Globus pallidus (tissue), 1 donor: ENCODE data around the gene CDKL1.
"Not testable (repeated sequence)": the region's sequence is repeated elsewhere in the genome, so short reads cannot be mapped to it uniquely, and the experiment has no call there.

Experiments used
- DNase-seq: peaks from one replicate; pipeline ENCODE4 v3.0.0-alpha.2; 2015; ENCODE audit warnings: low spot score

CDKL1 gene

DNA sequence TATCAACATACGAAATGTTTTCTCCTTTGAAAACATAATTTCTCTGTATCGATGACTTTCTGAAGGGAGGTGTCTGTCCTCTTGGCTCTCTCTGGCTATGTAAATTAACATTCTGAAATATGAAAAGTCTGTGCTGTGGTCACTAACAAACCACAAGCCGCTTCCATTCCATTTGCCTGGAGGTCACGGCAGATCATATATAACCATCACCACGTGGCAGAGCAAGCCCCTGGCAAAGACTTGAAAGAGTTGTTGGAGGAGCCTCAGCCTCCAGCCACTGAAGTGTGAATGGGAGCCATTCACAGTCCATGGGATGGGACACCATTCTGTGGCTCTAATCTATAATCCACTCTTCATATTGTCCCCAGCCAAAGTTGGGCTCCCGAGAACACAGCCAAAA is 39.6 kb downstream of the CDKL1 start:
- DNase-seq = no peak

DNA sequence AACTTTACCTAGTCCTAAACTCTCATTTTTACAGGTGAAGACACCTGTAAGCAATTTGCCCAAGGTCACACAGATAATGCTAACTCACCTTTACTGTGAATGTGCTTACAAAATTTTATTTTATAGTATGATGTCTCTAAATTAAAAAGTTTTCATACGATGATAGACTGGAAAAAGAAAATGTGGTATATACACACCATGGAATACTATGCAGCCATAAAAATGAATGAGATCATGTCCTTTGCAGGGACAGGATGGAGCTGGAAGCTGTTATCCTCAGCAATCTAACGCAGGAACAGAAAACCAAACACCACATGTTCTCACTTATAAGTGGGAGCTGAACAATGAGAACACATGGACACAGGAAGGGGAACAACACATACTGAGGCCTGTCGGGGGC is 40.4 kb downstream of the CDKL1 start:
- not testable (repeated sequence) for DNase-seq

DNA sequence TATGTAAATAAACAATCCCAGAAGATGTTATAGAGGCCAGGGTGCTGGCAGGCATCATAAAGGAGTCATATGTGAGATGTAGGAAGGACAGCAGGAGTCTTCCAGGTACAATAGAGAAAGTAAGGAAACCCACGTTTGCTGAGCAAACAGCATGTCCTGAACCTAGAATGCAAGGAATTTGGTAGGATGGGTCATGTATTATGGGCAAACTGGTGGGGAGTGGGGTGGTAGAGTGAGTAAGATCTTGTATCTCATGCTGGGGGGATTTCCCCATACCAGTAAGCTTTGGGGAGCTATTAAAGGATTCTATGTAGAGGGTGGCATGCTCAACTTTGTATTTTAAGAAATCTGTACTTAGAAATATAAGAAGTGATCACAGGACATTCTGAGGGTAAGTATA is 41.0 kb downstream of the CDKL1 start:
- no peak for DNase-seq

DNA sequence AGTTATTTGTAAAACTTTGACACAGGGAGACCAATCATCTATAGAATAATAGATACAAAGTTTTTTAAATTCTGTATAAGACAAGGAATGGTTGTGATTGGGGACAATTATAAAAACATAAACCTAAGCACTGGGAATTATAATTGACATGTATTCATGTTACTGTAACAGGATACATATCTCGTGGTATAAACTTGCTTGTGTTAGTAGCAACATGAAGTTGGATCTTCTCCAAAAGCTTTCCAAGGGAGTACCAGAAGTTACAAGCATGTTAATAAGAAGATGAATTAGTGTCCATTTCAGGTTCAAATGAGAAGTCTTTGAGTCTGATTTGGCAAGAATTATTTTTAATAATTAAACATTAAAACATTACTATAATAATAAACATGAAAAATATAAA is 42.2 kb downstream of the CDKL1 start:
- no peak for DNase-seq

DNA sequence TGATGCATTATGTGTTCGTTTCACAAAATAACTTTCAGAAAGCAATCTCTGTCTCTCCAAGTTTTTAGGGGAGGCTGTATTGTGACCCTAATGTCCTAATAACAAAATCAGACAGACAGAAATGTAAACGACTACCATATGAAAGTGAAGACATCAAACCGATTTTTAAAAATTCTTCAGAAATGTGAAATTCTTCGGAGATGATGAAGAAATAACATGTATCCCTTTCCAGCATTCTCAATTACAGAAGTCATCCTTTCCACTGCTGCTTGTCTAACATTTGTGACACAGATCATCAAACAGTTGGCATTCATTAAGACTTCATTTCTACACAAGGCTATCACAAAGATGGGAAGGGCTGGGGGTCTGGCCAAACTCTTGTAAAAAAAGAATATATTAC is 43.6 kb downstream of the CDKL1 start:
- DNase-seq = no peak

DNA sequence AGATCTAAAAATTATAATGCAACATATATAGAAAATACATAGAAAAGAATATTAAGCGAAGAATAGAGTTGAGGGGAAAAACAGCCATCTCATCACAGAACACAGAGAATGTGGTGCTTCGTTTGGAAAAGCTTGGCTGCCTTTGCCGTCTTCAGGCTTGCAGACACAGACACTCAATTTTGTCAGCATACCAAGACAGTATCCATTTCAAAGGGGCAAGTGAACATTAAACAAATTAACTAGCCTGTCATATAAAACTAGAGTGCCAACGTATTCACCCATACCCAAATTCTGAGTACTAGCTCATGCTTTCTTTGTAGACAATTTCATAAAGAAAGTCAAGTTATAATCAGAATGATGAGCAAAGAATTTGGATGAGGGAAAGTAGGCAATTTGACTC is 44.1 kb downstream of the CDKL1 start:
- DNase-seq = no peak

DNA sequence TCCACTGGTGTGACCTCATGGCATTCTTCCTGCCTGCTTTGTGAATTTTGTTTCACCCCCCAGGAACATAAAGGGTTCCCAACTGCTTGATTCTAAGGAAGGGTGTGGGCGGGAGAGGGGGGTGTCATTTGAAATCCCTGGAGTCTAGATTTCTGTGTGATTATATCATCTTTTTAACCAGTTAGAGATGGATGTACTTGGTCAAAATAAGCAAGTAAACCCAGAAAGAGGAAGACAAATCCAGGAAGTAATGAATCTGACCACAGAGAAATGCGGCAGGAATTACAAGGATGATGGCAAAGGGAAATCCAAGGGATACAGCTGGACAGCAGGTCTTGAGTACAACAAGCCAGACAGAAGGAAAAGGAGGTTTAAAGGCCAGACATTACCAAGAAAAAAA is 45.7 kb downstream of the CDKL1 start:
- DNase-seq = no peak

DNA sequence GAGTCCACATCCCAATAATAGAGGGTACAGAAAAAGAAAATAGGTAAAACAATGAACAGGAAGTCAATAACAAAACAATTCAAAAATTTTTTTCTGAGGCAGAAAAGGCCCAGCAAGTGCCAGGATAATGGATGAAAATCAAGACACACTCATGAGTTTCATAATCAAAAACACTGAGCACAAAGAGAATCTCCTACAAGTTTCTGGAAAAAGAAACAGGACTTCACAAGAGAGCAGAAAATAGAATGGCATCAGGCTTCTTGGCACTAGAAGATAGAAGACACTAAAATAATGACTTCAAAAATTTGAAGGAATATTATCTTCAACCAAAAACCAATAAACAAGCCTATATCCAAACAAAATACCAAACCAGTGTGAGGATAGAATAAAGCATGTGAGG is 47.7 kb downstream of the CDKL1 start:
- DNase-seq = no peak

DNA sequence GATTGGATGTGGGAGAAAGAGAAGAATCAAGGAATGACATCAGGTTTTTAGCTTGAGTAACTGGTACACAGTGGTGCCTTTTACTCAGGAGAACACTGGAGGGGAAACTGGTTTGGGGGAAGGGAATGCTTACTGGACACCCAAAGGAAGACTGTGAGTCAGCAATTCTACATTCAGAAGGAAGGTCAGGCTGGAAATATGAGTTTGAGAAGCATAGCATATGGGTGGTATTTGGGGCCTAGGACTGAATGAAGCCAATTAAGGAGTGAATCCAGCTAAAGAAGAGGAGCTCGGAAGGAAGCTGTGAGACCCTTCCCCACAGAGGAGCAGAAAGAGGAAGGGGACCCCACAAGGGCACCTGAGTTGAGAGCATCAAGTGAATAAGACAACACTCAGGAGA is 49.2 kb downstream of the CDKL1 start:
- DNase-seq = no peak

DNA sequence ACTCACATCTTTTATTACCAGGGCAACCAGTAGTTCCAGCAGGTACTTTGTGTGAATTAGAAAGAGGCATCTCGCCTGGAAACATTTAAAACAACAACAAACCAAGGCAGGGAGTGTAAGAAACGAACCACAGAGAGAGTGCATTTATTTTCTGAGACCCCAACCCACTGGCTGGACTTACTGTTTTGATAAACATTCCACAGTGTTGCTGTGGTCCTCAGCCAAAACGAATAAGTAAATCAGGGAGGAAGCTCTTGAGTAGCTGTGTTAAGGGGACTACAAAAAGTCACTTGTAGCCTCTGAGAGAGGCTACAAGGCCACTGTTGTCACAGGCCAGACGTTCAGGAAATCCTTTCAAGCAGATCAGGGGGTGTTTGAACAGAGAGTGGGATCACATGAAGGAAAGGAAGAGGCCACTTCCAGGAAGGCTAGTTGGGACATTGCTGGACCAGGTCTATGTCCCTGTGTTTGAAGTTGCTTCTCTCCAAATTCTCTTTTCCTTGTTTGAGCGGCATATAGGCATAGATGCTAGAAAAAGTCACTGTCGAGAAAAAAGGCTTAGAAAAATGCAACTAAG is 50.7 kb downstream of the CDKL1 start:
- DNase-seq = no peak

DNA sequence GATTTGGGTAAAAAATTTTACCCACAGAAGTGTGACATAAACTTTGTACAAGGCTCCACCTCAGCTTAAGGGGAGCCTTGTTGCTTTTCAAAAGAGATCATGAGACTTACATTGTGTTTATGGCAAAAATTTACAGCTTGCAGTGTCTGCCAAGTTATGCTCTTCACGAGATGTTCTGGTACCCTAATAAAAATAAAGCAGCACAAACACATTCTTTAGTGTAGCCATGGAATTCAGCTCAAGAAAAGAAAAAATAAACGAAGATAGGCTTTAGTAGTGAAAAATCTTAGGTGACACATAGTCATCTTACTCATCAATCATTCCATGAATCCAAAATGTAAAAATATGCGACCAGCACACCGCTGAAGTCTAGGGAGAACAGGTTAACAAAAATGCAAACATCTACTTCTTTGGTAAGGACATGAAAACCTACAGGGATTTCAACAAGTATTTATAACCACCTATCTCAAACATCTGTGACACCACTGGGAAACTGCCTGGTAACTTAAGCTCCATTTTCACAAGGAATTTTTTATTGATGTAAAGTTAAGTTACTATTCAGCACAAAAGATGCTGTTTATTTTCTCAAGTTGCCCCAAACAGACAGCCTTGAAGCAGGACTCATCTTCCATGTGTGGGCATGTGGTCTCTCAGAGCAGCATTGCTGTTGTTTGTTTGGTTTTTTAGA is 51.7 kb downstream of the CDKL1 start:
- no peak for DNase-seq

DNA sequence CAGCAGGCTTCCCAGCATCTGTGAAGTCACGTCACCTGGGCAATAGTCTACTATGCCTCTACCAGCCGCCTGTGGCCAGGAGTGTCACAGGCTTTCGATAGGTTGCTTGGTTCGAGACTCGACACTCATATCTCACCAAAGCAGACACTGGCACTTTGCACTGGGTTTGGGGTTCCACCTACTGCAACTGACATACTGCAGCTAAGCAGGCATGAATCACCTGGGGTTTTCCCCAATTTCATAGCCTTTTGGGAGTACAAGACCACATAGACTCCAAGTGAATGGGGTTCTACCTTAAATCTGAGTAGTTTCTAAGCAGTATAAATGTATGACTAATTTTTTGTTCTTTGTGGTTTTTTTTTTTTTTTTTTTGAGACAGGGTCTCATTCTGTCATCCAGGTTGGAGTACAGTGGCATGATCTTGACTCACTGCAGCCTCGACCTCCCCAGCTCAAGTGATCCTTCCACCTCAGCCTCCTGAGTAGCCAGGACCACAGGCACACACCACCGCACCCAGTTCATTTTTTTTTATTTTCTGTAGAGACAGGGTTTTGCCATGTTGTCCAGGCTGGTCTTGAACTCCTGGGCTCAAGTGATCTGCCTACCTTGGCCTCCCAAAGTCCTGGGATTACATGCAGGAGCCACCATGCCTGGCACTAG is 52.4 kb downstream of the CDKL1 start:
- no peak for DNase-seq

DNA sequence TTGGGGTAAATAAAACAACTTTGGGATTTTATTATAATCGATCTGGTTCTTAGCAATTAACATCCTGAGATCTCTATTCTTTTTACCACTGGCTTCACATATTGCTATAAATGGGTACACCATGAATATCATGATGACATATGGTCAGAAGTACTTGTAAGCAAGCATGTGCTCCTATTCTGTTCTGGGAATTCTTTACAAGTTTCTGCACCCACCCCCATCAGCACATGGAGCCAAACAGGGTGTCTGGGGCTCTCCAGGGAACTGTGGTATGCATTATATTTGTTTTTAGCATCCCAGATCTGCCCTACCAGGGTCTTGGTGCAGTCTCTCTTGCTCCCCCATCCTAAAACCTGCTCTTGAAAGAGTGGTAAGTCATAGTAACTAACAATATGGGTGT is 53.2 kb downstream of the CDKL1 start:
- DNase-seq = no peak

DNA sequence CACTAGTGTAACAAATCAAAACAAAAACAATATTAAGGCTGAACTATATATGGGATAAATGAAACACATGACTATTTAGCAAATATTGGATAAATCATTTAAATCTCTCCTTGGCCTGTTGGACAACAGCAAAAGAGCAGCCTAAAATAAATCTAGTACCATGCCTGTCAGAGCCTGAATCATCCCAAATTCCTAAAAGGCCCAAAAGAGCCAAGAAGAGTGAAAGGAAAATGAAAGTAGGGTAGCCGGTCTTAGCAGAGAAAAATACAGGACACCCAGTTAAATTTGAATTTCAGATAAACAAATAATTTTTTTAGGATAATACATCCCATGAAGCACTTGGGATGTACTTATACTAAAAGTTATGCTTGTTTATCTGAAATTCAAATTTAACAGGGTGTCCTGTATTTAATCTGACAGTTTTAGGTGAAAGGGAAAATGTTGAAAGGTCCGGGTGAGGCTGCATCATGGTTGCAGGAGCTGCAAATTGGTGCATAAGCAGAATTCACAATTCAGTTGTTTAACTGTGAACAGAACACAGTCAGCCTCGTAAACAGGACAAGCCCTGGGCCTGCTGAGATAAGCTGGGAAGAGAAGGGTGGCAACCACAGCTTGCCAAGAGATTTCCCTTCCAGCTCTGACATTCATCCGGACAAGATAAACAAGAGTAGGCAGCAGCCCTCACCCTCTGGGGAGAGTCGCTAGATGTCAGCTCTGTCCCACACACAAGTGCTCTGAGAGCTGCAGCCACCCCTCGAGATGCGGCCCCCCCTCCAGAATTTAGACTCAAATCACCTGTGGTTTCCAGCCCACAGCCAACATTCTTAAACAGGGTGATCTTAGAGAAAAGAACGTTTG is 54.2 kb downstream of the CDKL1 start:
- peak; percentile 91 for DNase-seq

DNA sequence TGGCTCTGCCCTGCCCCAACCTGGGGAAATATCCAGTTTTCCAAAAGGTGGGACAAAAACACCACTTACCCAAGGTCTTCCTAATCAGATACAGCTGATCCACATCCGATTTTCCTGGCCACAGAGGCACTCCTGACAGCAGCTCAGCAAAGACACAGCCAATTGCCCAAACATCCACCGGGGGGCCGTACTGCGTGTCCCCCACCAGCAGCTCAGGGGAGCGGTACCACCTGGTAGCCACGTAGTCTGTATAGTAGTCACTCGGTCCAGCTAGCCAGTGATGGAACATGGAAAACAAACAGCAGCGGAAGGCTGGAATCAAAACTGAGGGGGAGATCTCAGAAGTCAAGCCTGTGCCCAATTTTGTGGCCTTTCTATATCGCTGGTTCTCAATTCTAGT is 55.7 kb downstream of the CDKL1 start:
- DNase-seq = no peak

DNA sequence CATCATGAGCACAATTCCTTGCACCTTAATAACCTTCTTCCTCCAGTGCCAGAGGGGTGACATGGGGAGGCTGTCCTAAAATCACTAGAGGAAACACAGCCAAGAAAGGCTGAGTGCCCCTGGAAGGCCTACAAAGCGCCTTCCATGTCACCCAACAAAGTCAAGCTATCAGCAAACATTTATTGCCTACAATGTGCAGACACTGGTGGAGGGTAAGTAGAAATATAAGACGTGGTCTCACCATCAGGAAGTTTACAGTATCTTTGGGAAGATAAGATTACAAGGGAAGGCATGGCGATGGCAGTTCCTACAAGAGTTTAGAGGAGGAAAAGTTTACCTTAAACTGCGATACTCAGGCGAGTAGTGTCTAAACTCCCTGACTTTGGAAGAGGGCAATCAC is 56.6 kb downstream of the CDKL1 start:
- no peak for DNase-seq

DNA sequence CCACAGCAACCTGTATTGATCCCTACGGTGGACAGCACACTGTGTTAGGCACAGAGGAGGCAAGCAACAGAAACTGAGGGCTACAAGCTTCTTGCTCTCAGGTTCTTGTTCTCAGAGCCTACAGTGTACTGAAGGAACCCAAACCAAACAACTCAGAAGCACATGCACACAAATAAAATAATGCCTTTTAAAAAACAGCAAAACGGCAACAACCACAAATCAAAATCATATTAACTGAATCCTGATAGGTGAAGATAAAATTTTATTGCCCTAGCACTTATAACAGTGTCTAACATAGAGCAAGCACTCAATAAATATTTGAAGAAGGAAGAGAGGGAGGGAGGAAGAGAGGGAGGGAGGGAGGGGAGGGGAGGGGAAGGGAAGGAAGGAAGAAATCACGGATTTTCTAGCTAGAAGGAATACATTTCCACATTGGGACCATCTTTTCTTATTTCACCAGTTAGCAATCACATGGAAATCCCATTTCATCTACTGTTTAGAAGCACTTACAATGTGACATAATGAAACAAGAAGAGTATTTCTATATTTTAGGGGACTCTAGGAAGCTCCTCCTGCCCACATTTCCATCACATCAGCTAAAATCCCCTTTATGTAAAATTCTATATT is 57.4 kb downstream of the CDKL1 start:
- no peak for DNase-seq

DNA sequence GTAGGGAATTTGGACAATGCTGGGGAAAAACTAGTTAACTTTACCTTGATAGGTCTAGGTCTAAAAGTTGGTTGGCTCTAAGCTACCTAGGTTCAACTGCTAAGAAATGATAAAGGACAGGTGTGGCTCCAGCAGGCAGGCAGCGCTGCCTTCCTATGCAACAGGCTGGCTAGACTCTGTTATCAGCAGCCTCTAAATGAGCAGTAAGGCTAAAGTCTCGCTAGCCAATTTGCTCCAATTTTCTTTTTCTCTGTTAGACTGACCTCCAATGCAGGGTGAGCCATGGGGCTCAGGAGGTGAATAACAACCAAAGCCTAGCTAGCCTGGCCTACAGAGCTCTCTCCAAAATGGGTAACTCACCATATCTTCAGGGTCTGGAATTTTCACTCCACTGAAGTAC is 58.1 kb downstream of the CDKL1 start:
- DNase-seq = no peak

DNA sequence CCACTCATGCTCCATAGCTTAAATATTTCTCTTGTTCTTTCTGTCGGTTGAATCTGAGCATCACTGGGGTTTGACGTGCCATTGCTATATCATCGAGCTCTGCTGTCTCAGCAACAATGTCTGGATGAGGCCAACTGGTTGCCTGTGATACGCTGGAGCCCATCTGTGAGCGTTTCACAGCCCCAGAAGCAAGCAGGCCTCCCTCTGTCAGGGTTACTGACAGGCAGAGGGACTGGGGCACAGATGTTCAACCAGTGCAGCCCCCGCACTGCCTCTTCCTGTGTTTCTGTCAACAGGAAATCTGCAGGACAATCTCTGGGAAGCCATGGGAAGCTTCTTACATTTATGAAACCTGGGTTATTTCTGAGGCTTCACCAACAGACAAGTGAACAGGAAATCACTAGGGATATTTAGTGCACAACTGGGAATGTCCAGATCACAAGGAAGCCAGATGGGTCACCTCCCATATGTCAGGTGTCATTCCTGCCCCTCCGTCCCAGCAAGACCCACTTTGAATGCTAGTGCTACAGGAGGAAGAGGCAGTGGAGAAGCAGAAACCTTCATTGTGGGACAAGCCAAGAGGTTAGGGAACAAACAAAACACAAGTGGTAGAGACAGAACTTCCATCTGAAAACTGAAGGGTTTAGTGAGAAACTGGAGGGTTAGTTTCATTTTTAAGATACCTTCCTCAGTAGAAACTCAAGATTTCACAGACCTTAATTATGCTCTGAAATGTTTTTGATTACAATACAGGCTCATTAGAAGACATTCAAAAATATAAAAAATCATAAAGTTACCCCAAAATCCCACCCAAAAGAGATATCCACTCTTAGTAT is 60.5 kb downstream of the CDKL1 start:
- DNase-seq = peak; percentile 70

DNA sequence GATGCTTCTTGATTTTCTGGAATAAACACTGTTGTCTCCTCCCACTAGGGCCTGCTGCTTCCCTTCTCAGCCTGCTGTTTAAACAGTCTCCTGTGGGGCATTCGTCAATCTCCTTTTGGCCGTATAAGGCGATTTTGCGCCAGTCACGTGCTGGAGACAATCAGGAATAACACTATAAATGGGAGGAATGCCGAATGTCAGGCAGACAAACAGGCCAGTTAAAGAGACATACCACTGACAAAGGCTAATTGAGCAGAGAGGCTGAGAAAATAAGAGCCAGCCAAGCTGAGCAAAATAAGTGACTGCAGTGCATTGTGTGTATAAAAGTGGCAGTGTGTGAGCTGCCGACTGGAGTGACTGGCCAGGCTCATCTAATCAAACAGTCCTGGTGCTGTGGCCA is 61.3 kb downstream of the CDKL1 start:
- peak; percentile 94 for DNase-seq

DNA sequence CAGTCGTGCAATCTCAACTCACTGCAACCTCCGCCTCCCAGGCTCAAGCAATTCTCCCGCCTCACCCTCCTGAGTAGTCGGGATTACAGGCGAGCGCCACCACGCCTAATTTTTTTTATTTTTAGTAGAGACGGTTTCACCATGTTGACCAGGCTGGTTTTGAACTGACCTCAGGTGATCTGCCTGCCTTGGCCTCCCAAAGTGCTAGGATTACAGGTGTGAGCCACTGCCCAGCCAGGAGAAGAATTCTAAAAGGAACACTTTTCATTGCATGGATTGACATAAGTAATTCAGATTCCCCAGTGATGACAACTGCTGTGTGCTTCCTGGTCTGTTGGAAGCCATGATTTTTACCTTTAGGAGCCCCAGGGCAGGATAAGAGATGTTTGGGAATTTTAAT is 62.5 kb downstream of the CDKL1 start:
- DNase-seq = no peak
